Measurements from ENCODE around the gene ZNF446. TPM values are rescaled to one million over a fixed set of nuclear protein-coding genes. Genes with fewer than 3 reads are reported as not detected.
"Not testable (repeated sequence)": the region's sequence is repeated elsewhere in the genome, so short reads cannot be mapped to it uniquely, and the experiment has no call there.

The ZNF446 gene
- total and polyA plus RNA-seq, 7 donors: 3.5 to 8.7 (median 6.2) TPM

DNA sequence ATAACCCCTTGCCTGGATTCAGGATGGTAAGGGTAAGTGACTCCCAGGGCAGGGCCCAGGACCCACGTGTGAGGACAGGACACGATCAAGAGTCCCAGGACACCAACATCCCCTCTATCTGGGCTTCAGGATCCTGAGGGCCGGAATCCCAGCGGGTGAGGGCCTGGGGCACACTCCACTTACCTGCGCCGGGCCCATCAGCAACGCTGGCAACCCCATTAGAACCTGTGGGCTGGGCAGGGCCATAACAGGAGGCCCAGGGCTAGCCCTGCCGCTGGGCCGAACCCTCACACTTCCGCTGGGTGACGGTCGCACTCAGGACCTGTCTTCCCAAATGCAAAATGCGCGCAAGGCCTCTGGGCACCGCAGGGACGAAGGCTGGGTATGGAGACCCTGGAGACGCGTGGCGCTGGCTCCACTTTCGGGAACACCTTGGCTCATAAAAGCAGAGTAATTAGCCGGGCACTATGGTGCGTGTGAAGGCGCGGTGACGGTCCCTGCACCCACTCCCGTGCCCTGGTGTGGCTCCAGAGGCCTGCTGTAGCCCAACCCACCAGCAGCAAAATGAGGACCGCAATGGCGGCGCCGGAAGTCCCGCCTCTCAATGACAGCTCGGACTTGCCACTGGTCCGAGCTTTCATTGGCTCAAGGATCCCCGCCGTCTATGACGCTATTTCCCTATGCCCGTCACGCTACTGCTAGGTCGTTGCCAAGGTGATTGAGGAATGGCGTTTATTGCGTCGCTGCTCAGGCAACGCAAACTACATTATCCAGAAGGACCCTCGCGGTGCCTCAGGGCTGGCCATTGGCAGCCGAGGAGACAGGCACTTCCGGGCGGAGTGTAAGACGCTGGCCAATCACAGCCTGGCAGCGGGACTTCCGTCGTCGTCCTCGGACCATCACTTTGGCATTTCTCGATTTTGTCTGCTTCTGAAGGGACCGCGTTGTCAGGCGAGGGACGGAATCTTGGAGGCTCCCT, 36.3 kb upstream of the ZNF446 start, which contains the start of gene ZNF132:
TSS of gene ZNF132 (minus strand) at position 578 of the 979 bp plus-strand sequence. CDS start at position 246, 332 bp downstream.
- H3K36me3 ChIP-seq (ENCODE audit: insufficient read depth in 1 of 2, low read depth in 1 of 2): peaks cover 14 to 25% of the 10 kb centered on the region in 2 donors
- peak within 1 kb of the TSS; percentile 81 for H3K27ac ChIP-seq
- no peaks in the 10 kb centered on the region for H3K27me3 ChIP-seq (ENCODE audit: insufficient read depth in 3 of 3, low read length in 2 of 3)
- WGBS, 3 donors: 5 to 7% (median 6%) methylated on average over 59 of the region's 59 CpGs
- H3K4me1 ChIP-seq: peaks cover 11% of the 10 kb centered on the region
- H3K4me3 ChIP-seq: peak within 1 kb of the TSS; percentile 81
- TF ChIP-seq, protein P1, sequence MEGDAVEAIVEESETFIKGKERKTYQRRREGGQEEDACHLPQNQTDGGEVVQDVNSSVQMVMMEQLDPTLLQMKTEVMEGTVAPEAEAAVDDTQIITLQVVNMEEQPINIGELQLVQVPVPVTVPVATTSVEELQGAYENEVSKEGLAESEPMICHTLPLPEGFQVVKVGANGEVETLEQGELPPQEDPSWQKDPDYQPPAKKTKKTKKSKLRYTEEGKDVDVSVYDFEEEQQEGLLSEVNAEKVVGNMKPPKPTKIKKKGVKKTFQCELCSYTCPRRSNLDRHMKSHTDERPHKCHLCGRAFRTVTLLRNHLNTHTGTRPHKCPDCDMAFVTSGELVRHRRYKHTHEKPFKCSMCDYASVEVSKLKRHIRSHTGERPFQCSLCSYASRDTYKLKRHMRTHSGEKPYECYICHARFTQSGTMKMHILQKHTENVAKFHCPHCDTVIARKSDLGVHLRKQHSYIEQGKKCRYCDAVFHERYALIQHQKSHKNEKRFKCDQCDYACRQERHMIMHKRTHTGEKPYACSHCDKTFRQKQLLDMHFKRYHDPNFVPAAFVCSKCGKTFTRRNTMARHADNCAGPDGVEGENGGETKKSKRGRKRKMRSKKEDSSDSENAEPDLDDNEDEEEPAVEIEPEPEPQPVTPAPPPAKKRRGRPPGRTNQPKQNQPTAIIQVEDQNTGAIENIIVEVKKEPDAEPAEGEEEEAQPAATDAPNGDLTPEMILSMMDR (IDR thresholded peaks at IDR 0.05): no peak
- DNase-seq (peak; percentile 96 to 97), ATAC-seq (peak; percentile 98 to 99 (median 98))
- intact Hi-C loops (cut with DNase I): no loop called here
- H3K9me3 ChIP-seq: peaks cover 43% of the 10 kb centered on the region

DNA sequence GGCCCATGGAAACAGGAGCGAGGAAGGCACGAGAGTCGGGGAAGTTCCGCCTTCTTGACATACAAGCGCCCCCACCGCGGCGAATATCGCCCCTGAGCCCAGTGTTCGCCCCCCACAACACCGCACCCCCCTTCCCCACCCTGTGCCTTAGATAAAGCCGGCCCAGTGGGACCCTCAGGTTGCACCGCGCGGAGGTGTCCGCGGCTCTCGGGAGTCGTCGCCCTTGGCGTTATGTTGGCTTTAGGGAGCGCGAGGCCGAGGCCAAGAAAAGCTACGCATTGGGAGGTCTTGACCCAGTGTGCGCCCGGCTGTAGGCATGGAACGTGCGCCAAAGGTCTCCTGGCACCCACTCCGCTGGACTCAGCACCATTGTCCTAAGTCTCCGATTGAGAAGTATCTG, 35.6 kb upstream of the ZNF446 start:
- no peaks in the 10 kb centered on the region for H3K27me3 ChIP-seq (ENCODE audit: insufficient read depth in 3 of 3, low read length in 2 of 3)
- DNase-seq (no peak), ATAC-seq (peak in 3 of 4 donors; percentile 3 to 13 (median 6))
- peak overlapping the region; percentile 81 for H3K4me3 ChIP-seq
- H3K4me1 ChIP-seq: peaks cover 11% of the 10 kb centered on the region
- H3K9me3 ChIP-seq: peaks cover 36% of the 10 kb centered on the region
- WGBS, 3 donors: 11 to 14% (median 13%) methylated on average over 24 to 31 of the region's 31 CpGs
- intact Hi-C loops (cut with DNase I): no loop called here
- peaks cover 9 to 19% of the 10 kb centered on the region in 2 donors for H3K36me3 ChIP-seq (ENCODE audit: insufficient read depth in 1 of 2, low read depth in 1 of 2)
- H3K27ac ChIP-seq: peak overlapping the region; percentile 81
- TF ChIP-seq, protein P1 (IDR thresholded peaks at IDR 0.05): no peak

DNA sequence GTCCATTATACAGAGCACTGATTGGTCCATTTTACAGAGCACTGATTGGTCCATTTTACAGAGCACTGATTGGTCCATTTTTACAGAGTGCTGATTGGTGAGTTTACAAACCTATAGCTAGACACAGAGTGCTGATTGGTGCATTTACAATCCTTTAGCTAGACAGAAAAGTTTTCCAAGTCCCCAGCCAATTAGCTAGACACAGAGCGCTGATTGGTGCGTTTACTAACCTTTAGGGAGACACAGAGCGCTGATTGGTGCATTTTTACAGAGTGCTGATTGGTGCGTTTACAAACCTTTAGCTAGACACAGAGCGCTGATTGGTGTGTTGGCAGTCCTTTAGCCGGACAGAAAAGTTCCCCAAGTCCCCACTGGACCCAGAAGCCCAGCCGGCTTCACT, 33.2 kb upstream of the ZNF446 start:
- H3K4me1 ChIP-seq: peaks cover 11% of the 10 kb centered on the region
- not testable (repeated sequence) for ATAC-seq, H3K4me3 ChIP-seq

DNA sequence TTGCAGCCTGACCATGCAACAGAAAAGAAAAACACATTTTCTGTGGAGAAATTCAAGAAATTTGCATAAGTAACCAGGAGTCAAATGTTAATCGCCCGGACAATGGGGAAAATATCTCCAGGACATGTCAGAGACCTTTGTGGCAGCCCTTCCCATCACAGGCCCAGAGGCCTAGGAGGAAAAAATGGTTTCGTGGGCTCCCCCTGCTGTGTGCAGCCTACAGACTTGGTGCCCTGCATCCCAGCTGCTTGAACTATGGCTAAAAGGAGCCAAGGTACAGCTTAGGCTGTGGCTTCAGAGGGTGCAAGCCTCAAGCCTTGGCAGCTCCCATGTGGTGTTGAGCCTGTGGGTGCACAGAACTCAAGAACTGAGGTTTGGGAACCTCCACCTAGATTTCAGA, 27.3 kb upstream of the ZNF446 start:
- H3K27ac ChIP-seq; H3K4me1 ChIP-seq; H3K9me3 ChIP-seq; ATAC-seq; DNase-seq; intact Hi-C loops (cut with DNase I); H3K4me3 ChIP-seq; H3K36me3 ChIP-seq (ENCODE audit: insufficient read depth in 1 of 2, low read depth in 1 of 2): not testable (repeated sequence)
- WGBS, 3 donors: 62 to 71% (median 66%) methylated on average over 3 of the region's 3 CpGs
- H3K27me3 ChIP-seq (ENCODE audit: insufficient read depth in 3 of 3, low read length in 2 of 3): peaks cover 0 to 15% (median 0%) of the 10 kb centered on the region in 3 donors

More for the DNA sequence above, 33.2 kb upstream of the ZNF446 start:
- intact Hi-C loops (cut with DNase I); H3K27ac ChIP-seq; DNase-seq; H3K36me3 ChIP-seq (ENCODE audit: insufficient read depth in 1 of 2, low read depth in 1 of 2): not testable (repeated sequence)
- Histone ChIP-seq H3K27me3 (ENCODE audit: insufficient read depth in 3 of 3, low read length in 2 of 3) (peaks cover 0 to 12% (median 0%) of the 10 kb centered on the region in 3 donors), H3K9me3 (peaks cover 13% of the 10 kb centered on the region)
- 84 to 88% (median 87%) methylated on average over 7 of the region's 7 CpGs for WGBS, 3 donors

DNA sequence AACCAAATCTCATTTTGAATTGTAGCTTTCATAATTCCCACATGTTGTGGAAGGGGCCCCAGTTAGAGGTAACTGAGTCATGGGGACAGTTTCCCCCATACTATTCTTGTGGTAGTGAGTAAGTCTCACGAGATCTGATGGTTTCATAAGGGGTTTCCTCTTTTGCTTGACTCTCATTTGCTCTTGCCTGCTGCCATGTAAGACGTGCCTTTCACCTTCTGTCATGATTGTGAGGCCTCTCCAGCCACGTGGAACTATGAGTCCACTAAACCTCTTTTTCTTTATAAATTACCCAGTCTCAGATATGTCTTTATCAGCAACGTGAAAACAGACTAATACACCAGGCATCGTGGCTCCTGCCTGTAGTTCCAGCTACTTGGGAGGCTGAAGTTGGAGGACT, 26.2 kb upstream of the ZNF446 start:
- not testable (repeated sequence) for H3K9me3 ChIP-seq, H3K27ac ChIP-seq, H3K4me3 ChIP-seq, DNase-seq, H3K4me1 ChIP-seq, ATAC-seq
- Histone ChIP-seq H3K36me3 (ENCODE audit: insufficient read depth in 1 of 2, low read depth in 1 of 2) (peaks cover 0 to 15% of the 10 kb centered on the region in 2 donors), H3K27me3 (ENCODE audit: insufficient read depth in 3 of 3, low read length in 2 of 3) (peaks cover 0 to 15% (median 0%) of the 10 kb centered on the region in 3 donors)
- WGBS, 3 donors: 50 to 66% (median 60%) methylated on average over 5 of the region's 5 CpGs
- intact Hi-C loops (cut with DNase I): loop anchor here in 1 of 2 donors (5.0 kb wide), 1 partner anchor 123 kb away; the partner anchor contains the start of gene ZSCAN22
